HG03064 (cell line): ENCODE data around the gene NECAB2.

ENCODE experiments used
- ATAC-seq: cut with Tn5 transposase; IDR thresholded peaks from one replicate; pipeline ENCODE4 v1.9.1; 2021; ENCODE audit warnings: low read depth; ENCODE audit not compliant: unreplicated experiment

NECAB2 gene

GRCh38 chr16:83967838-83968305 is at the start of gene NECAB2:
TSS of gene NECAB2 (plus strand) at chr16:83968244. CDS start at chr16:83968649, 405 bp downstream.
- ATAC-seq, result no peak

- ATAC-seq, result no peak
These were observed 47.1 kb upstream of the NECAB2 start for GRCh38 chr16:83920894-83921491.

GRCh38 chr16:83923581-83924365 is 44.3 kb upstream of the NECAB2 start:
- no peak for ATAC-seq

- ATAC-seq, result no peak
These were observed 43.4 kb upstream of the NECAB2 start for GRCh38 chr16:83924686-83925085.

- no peak for ATAC-seq
These were observed 42.7 kb upstream of the NECAB2 start for GRCh38 chr16:83925095-83925905.

GRCh38 chr16:83925957-83926725 is 41.9 kb upstream of the NECAB2 start:
- ATAC-seq, result no peak

GRCh38 chr16:83926726-83927397 is 41.2 kb upstream of the NECAB2 start:
- ATAC-seq, result no peak

- ATAC-seq, result no peak
These were observed 39.5 kb upstream of the NECAB2 start for GRCh38 chr16:83928341-83929055.

- no peak for ATAC-seq
These were observed 38.1 kb upstream of the NECAB2 start for GRCh38 chr16:83929811-83930555.

GRCh38 chr16:83930730-83931500 is 37.1 kb upstream of the NECAB2 start:
- no peak for ATAC-seq

- no peak for ATAC-seq
These were observed 36.5 kb upstream of the NECAB2 start for GRCh38 chr16:83931556-83931955.

GRCh38 chr16:83932304-83932703 is 35.7 kb upstream of the NECAB2 start:
- no peak for ATAC-seq

- ATAC-seq, result no peak
These were observed 34.9 kb upstream of the NECAB2 start for GRCh38 chr16:83932955-83933673.

- ATAC-seq, result no peak
These were observed 34.0 kb upstream of the NECAB2 start for GRCh38 chr16:83933885-83934683.

GRCh38 chr16:83934684-83934977 is 33.4 kb upstream of the NECAB2 start:
- ATAC-seq, result no peak

- ATAC-seq, result no peak
These were observed 32.8 kb upstream of the NECAB2 start for GRCh38 chr16:83935005-83935857.
